ENCODE measurements around the gene EIF2B4.

Gene EIF2B4

GRCh38 chr2:27315122-27315521 lies 55.0 kb downstream of the EIF2B4 start:
- no peak for DNase-seq (ENCODE audit: low spot score)
- TF ChIP-seq, protein P1, sequence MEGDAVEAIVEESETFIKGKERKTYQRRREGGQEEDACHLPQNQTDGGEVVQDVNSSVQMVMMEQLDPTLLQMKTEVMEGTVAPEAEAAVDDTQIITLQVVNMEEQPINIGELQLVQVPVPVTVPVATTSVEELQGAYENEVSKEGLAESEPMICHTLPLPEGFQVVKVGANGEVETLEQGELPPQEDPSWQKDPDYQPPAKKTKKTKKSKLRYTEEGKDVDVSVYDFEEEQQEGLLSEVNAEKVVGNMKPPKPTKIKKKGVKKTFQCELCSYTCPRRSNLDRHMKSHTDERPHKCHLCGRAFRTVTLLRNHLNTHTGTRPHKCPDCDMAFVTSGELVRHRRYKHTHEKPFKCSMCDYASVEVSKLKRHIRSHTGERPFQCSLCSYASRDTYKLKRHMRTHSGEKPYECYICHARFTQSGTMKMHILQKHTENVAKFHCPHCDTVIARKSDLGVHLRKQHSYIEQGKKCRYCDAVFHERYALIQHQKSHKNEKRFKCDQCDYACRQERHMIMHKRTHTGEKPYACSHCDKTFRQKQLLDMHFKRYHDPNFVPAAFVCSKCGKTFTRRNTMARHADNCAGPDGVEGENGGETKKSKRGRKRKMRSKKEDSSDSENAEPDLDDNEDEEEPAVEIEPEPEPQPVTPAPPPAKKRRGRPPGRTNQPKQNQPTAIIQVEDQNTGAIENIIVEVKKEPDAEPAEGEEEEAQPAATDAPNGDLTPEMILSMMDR (IDR thresholded peaks at IDR 0.05; ENCODE audit: extremely low read depth, missing control alignments) = no peak

- TF ChIP-seq, protein P1 (IDR thresholded peaks at IDR 0.05; ENCODE audit: extremely low read depth, missing control alignments) = no peak
- no peak for DNase-seq (ENCODE audit: low spot score)
Observed at GRCh38 chr2:27314709-27315108, 55.4 kb downstream of the EIF2B4 start.
